Loucy (cell line): ENCODE measurements around the gene SDS.

Experiments
- EZH2phosphoT487 ChIP-seq: fragments of 200-600 bp; IDR thresholded peaks from 2 replicates; pipeline ENCODE4 v1.6.1; 2018; ENCODE audit warnings: antibody characterized with exemption, mild to moderate bottlenecking, moderate library complexity, borderline replicate concordance
- TF ChIP-seq, protein P1 (sequence below): fragments of 200-600 bp; sonication (generic); conservative IDR thresholded peaks from 2 replicates; pipeline ENCODE4 v1.5.1; 2014; ENCODE audit warnings: mild to moderate bottlenecking, antibody characterized with exemption, low read length

- TF ChIP-seq, protein P1, sequence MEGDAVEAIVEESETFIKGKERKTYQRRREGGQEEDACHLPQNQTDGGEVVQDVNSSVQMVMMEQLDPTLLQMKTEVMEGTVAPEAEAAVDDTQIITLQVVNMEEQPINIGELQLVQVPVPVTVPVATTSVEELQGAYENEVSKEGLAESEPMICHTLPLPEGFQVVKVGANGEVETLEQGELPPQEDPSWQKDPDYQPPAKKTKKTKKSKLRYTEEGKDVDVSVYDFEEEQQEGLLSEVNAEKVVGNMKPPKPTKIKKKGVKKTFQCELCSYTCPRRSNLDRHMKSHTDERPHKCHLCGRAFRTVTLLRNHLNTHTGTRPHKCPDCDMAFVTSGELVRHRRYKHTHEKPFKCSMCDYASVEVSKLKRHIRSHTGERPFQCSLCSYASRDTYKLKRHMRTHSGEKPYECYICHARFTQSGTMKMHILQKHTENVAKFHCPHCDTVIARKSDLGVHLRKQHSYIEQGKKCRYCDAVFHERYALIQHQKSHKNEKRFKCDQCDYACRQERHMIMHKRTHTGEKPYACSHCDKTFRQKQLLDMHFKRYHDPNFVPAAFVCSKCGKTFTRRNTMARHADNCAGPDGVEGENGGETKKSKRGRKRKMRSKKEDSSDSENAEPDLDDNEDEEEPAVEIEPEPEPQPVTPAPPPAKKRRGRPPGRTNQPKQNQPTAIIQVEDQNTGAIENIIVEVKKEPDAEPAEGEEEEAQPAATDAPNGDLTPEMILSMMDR, result no peak
- no peak for TF ChIP-seq EZH2phosphoT487
These were observed 45.1 kb downstream of the SDS start, which contains the start of gene PLBD2 for GRCh38 chr12:113358381-113359132.
